Measurements from ENCODE around the gene MOV10.
"Not testable (repeated sequence)": the region's sequence is repeated elsewhere in the genome, so short reads cannot be mapped to it uniquely, and the experiment has no call there.

The MOV10 gene

DNA sequence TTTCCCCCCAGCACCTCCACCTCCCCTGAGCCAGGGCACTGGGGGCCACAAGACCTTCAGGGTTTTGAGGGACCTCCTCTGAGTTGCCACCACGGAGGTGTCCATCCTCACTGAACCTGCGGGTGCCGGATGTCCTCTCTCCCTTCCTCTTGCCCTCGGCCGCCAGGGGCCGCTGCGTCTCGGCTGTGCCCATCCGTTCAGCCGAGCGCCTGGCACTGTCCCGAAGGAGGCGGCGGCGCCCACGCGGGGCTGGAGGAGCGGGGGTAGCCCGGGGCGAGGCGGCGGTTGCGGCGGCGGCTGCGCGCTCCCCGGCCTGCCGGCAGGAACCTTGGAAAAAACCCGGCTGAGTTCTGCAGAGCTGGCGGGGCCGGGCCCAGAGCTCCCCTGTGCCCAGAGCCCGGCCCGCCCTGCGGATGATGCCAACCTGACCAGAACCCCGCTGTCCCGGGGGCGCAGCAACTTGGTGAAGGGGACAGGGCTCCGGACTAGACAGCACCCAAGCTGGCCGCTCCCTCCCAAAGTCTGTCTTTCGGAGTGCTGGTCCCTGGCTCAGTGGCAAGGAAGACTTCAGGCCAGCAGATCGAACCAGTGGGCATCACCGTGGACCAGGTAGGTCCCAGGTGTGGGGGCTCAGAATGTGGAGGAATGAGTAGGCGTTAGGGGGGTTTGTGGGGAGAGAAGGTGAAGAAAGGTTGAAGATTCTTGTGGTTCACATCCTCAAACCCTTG is 44.4 kb downstream of the MOV10 start:
- peak; percentile 91 for TF ChIP-seq CTCF (IDR thresholded peaks at IDR 0.05; ENCODE audit: low read depth, low read length)
- no peak for DNase-seq (ENCODE audit: extremely low read depth, low read depth)

DNA sequence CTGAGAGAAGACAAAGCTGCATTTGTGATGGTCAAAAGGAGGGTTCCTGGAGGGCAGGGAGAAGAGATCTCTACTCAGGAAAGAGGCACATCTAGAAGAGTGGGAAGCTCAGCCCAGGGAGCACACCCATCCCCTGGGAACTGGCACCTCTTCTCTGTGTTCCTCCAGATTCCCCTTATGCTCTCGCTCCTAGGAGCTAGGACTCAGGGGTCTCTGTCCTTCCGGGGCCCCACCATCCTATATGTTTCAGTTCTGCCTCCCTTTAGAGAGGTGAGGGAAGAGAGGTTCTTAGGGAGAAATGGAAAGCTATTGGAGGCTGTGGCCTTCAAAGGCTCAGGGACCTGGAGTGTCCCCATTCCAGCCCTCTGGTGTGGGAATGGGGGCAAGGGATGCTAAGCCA is 45.2 kb downstream of the MOV10 start:
- DNase-seq (ENCODE audit: extremely low read depth, low read depth), result no peak
- TF ChIP-seq CTCF (IDR thresholded peaks at IDR 0.05; ENCODE audit: low read depth, low read length), result no peak

- TF ChIP-seq CTCF (IDR thresholded peaks at IDR 0.05; ENCODE audit: low read depth, low read length), result no peak
- no peak for DNase-seq (ENCODE audit: extremely low read depth, low read depth)
Measured at GRCh38 chr1:112720800-112721199, 46.3 kb downstream of the MOV10 start.

DNA sequence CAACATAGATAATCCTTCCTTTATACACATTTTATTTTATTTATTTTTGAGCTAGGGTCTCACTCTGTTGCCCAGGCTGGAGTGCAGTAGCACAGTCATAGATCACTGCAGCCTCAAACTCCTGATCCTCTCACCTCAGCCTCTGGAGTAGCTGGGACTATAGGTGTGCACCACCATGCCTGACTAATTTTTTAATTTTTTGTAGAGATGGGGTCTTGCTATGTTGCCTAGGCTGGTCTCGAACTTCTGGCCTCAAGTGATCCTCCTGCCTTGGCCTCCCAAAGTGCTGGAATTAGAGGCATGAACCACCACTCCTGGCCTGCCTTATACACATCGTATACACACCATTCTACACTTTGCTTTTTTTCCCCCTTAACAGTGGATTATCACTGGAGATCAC is 46.8 kb downstream of the MOV10 start:
- DNase-seq (ENCODE audit: extremely low read depth, low read depth), result not testable (repeated sequence)

DNA sequence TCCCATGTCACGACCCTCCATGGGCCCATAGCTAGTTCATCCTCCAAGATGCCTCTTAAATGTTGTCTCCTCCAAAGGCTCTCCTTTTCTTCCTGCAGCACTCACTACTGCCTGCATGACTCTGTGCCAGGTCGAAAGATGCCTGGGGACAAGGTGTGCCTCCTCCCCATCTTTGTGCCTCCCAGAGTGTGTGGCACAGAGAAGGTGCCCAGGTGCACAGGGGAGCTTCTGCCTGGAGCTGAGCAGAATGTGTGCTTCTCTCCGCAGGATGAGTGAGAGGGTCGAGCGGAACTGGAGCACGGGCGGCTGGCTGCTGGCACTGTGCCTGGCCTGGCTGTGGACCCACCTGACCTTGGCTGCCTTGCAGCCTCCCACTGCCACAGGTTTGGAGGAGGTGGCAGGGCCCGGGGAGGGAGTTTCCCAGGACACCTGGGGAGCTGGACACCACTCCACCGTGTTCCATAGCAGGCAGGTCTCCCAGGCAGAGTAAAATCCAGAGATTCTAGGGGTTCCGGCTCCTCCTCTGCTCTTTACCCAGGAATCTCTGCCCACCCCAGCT is 47.6 kb downstream of the MOV10 start:
- no peak for TF ChIP-seq CTCF (IDR thresholded peaks at IDR 0.05; ENCODE audit: low read depth, low read length)
- DNase-seq (ENCODE audit: extremely low read depth, low read depth), result no peak

GRCh38 chr1:112722601-112723510 is 48.4 kb downstream of the MOV10 start:
- DNase-seq (ENCODE audit: extremely low read depth, low read depth), result no peak

GRCh38 chr1:112723511-112723839 is 49.0 kb downstream of the MOV10 start:
- no peak for TF ChIP-seq CTCF (IDR thresholded peaks at IDR 0.05; ENCODE audit: low read depth, low read length)
- DNase-seq (ENCODE audit: extremely low read depth, low read depth), result no peak

More at GRCh38 chr1:112722601-112723510, 48.4 kb downstream of the MOV10 start:
- no peak for TF ChIP-seq CTCF (IDR thresholded peaks at IDR 0.05; ENCODE audit: low read depth, low read length)

- not testable (repeated sequence) for DNase-seq (ENCODE audit: extremely low read depth, low read depth)
Measured at GRCh38 chr1:112724240-112724639, 49.8 kb downstream of the MOV10 start.
